ENCODE measurements around the gene BBLN. TPM values are rescaled to one million over a fixed set of nuclear protein-coding genes. Genes with fewer than 3 reads are reported as not detected.
A peak's percentile ranks its signal among the peaks of the same experiment; 100 is the strongest.

The BBLN gene
- total RNA-seq, 1 experiment from 2014 or later = 33.6 TPM

- peaks cover 4% of the 10 kb centered on the region; the same call in 1 of the 2 replicates for H3K4me1 ChIP-seq
- no peak overlapping the region for H3K4me3 ChIP-seq
- H3K27ac ChIP-seq = no peak overlapping the region
- DNase-seq = no peak
- no peaks in the 10 kb centered on the region for H3K27me3 ChIP-seq
- no peaks in the 10 kb centered on the region for H3K9me3 ChIP-seq (replicated peaks)
- peaks cover 11% of the 10 kb centered on the region for H3K36me3 ChIP-seq
These were observed 33.5 kb downstream of the BBLN start for GRCh38 chr9:128193469-128194096.

- Histone ChIP-seq H3K4me1 (peaks cover 3% of the 10 kb centered on the region; the same call in 1 of the 2 replicates), H3K4me3 (no peak overlapping the region), H3K9me3 (replicated peaks) (no peaks in the 10 kb centered on the region), H3K27ac (no peak overlapping the region), H3K36me3 (no peaks in the 10 kb centered on the region), H3K27me3 (peaks cover 15% of the 10 kb centered on the region; the same call in 1 of the 2 replicates)
- no peak for DNase-seq
These were observed 41.6 kb downstream of the BBLN start for GRCh38 chr9:128201441-128202369.

- peak overlapping the region; percentile 68 for H3K4me3 ChIP-seq
- peaks cover 3% of the 10 kb centered on the region; the same call in 1 of the 2 replicates for H3K4me1 ChIP-seq
- H3K9me3 ChIP-seq (replicated peaks) = no peaks in the 10 kb centered on the region
- H3K27me3 ChIP-seq = peaks cover 15% of the 10 kb centered on the region; the same call in 1 of the 2 replicates
- DNase-seq = no peak
- H3K36me3 ChIP-seq = no peaks in the 10 kb centered on the region
- H3K27ac ChIP-seq = no peak overlapping the region
These were observed 42.6 kb downstream of the BBLN start for GRCh38 chr9:128202648-128203023.

GRCh38 chr9:128203024-128203706, 43.1 kb downstream of the BBLN start, which contains the start of gene DNM1:
TSS of gene DNM1 (plus strand) at chr9:128203379. CDS start at chr9:128203471, 92 bp downstream.
- Histone ChIP-seq H3K36me3 (no peaks in the 10 kb centered on the region), H3K4me3 (peak within 1 kb of the TSS; percentile 68), H3K27me3 (peaks cover 15% of the 10 kb centered on the region; the same call in 1 of the 2 replicates), H3K9me3 (replicated peaks) (no peaks in the 10 kb centered on the region), H3K27ac (no peak within 1 kb of the TSS; the same call in 1 of the 2 replicates), H3K4me1 (peaks cover 3% of the 10 kb centered on the region; the same call in 1 of the 2 replicates)
- DNase-seq = peak; percentile 65 to 81

- Histone ChIP-seq H3K27me3 (peaks cover 15% of the 10 kb centered on the region; the same call in 1 of the 2 replicates), H3K9me3 (replicated peaks) (no peaks in the 10 kb centered on the region), H3K27ac (no peak overlapping the region; the same call in 1 of the 2 replicates), H3K36me3 (no peaks in the 10 kb centered on the region), H3K4me1 (peaks cover 3% of the 10 kb centered on the region; the same call in 1 of the 2 replicates), H3K4me3 (peak overlapping the region; percentile 68)
- peak; percentile 54 to 58 for DNase-seq
These were observed 43.9 kb downstream of the BBLN start for GRCh38 chr9:128203707-128204551.

GRCh38 chr9:128204858-128205257, 44.8 kb downstream of the BBLN start:
- Histone ChIP-seq H3K9me3 (replicated peaks) (no peaks in the 10 kb centered on the region), H3K36me3 (no peaks in the 10 kb centered on the region), H3K4me3 (no peak overlapping the region), H3K4me1 (peaks cover 3% of the 10 kb centered on the region; the same call in 1 of the 2 replicates), H3K27ac (no peak overlapping the region), H3K27me3 (peaks cover 15% of the 10 kb centered on the region; the same call in 1 of the 2 replicates)
- DNase-seq = no peak

- Histone ChIP-seq H3K27me3 (peaks cover 15% of the 10 kb centered on the region; the same call in 1 of the 2 replicates), H3K36me3 (no peaks in the 10 kb centered on the region), H3K4me3 (no peak overlapping the region), H3K9me3 (replicated peaks) (no peaks in the 10 kb centered on the region), H3K27ac (no peak overlapping the region), H3K4me1 (peaks cover 3% of the 10 kb centered on the region; the same call in 1 of the 2 replicates)
- DNase-seq = no peak
These were observed 45.4 kb downstream of the BBLN start for GRCh38 chr9:128205296-128205944.

- H3K27ac ChIP-seq = no peak overlapping the region
- peaks cover 15% of the 10 kb centered on the region; the same call in 1 of the 2 replicates for H3K27me3 ChIP-seq
- H3K4me1 ChIP-seq = peaks cover 3% of the 10 kb centered on the region; the same call in 1 of the 2 replicates
- DNase-seq = no peak
- no peak overlapping the region for H3K4me3 ChIP-seq
- H3K9me3 ChIP-seq (replicated peaks) = no peaks in the 10 kb centered on the region
- no peaks in the 10 kb centered on the region for H3K36me3 ChIP-seq
These were observed 46.4 kb downstream of the BBLN start for GRCh38 chr9:128206484-128206883.

GRCh38 chr9:128206916-128207910, 47.1 kb downstream of the BBLN start:
- Histone ChIP-seq H3K4me3 (no peak overlapping the region), H3K4me1 (peaks cover 3% of the 10 kb centered on the region; the same call in 1 of the 2 replicates), H3K9me3 (replicated peaks) (no peaks in the 10 kb centered on the region), H3K27ac (no peak overlapping the region), H3K27me3 (peaks cover 18% of the 10 kb centered on the region; the same call in 1 of the 2 replicates), H3K36me3 (no peaks in the 10 kb centered on the region)
- no peak for DNase-seq

- Histone ChIP-seq H3K9me3 (replicated peaks) (no peaks in the 10 kb centered on the region), H3K27ac (no peak overlapping the region), H3K27me3 (peaks cover 21% of the 10 kb centered on the region; the same call in 1 of the 2 replicates), H3K36me3 (no peaks in the 10 kb centered on the region), H3K4me1 (peaks cover 3% of the 10 kb centered on the region; the same call in 1 of the 2 replicates), H3K4me3 (no peak overlapping the region)
- DNase-seq = no peak
These were observed 48.3 kb downstream of the BBLN start for GRCh38 chr9:128208386-128208785.

- H3K4me3 ChIP-seq = no peak overlapping the region
- H3K27ac ChIP-seq = no peak overlapping the region
- H3K27me3 ChIP-seq = peaks cover 18% of the 10 kb centered on the region; the same call in 1 of the 2 replicates
- H3K4me1 ChIP-seq = peaks cover 3% of the 10 kb centered on the region; the same call in 1 of the 2 replicates
- H3K36me3 ChIP-seq = no peaks in the 10 kb centered on the region
- H3K9me3 ChIP-seq (replicated peaks) = no peaks in the 10 kb centered on the region
- no peak for DNase-seq
These were observed 49.0 kb downstream of the BBLN start for GRCh38 chr9:128208946-128209669.
